GM23338 (cell line): Measurements from ENCODE around the gene SPTBN4.

ENCODE experiments used
- CREB1 ChIP-seq: fragments of 250-450 bp; sonication (Bioruptor Pico); IDR thresholded peaks from 2 replicates; pipeline ENCODE4 v1.5.0; 2020; ENCODE audit warnings: low read depth, mild to moderate bottlenecking, moderate library complexity
- CTCF ChIP-seq, 2 experiments: fragments of 200-600 bp in 1 of 2; sonication (generic) in 1 of 2; conservative IDR thresholded peaks; 2 replicates each; pipeline versions ENCODE4 v1.5.1 to v1.6.1; 2016 to 2017; ENCODE audit warnings: antibody characterized with exemption in 2 of 2, low read depth in 2 of 2, mild to moderate bottlenecking in 2 of 2, moderate library complexity in 1 of 2
- ETS1 ChIP-seq: IDR thresholded peaks from 2 replicates; pipeline ENCODE4 v1.6.1; 2016; ENCODE audit warnings: antibody characterized with exemption
- EZH2 ChIP-seq: fragments of 200-600 bp; sonication (generic); IDR thresholded peaks from one replicate; pipeline ENCODE4 v1.8.0; 2017; ENCODE audit warnings: antibody characterized with exemption, mild to moderate bottlenecking, low read depth; ENCODE audit not compliant: unreplicated experiment
- EZH2phosphoT487 ChIP-seq: fragments of 200-600 bp; sonication (generic); IDR thresholded peaks from one replicate; pipeline ENCODE4 v1.8.1; 2018; ENCODE audit warnings: antibody characterized with exemption; ENCODE audit not compliant: unreplicated experiment
- JUNB ChIP-seq: IDR thresholded peaks from one replicate; pipeline ENCODE4 v1.6.1; 2016; ENCODE audit warnings: antibody characterized with exemption; ENCODE audit not compliant: unreplicated experiment
- NANOG ChIP-seq: IDR thresholded peaks from 2 replicates; pipeline ENCODE4 v1.6.1; 2016; ENCODE audit warnings: antibody characterized with exemption, borderline replicate concordance
- POLR2AphosphoS5 ChIP-seq: IDR thresholded peaks from 2 replicates; pipeline ENCODE4 v1.6.1; 2016; ENCODE audit warnings: antibody characterized with exemption, low read depth
- REST ChIP-seq: IDR thresholded peaks from one replicate; pipeline ENCODE4 v1.6.1; 2018; ENCODE audit warnings: antibody characterized with exemption; ENCODE audit not compliant: unreplicated experiment
- STAT1 ChIP-seq: IDR thresholded peaks from one replicate; pipeline ENCODE4 v1.6.1; 2016; ENCODE audit warnings: antibody characterized with exemption; ENCODE audit not compliant: unreplicated experiment
- ZNF114 ChIP-seq: fragments of 250-450 bp; sonication (Bioruptor Pico); IDR thresholded peaks from 2 replicates; pipeline ENCODE4 v1.5.0; 2020; ENCODE audit warnings: mild to moderate bottlenecking, moderate library complexity
- ZNF331 ChIP-seq: fragments of 250-450 bp; sonication (Bioruptor Pico); IDR thresholded peaks from 2 replicates; pipeline ENCODE4 v1.5.0; 2020; ENCODE audit warnings: low read depth, mild to moderate bottlenecking, moderate library complexity
- ZNF462 ChIP-seq: fragments of 250-450 bp; sonication (Bioruptor Pico); IDR thresholded peaks from 2 replicates; pipeline ENCODE4 v1.5.0; 2020; ENCODE audit warnings: mild to moderate bottlenecking, moderate library complexity

DNA sequence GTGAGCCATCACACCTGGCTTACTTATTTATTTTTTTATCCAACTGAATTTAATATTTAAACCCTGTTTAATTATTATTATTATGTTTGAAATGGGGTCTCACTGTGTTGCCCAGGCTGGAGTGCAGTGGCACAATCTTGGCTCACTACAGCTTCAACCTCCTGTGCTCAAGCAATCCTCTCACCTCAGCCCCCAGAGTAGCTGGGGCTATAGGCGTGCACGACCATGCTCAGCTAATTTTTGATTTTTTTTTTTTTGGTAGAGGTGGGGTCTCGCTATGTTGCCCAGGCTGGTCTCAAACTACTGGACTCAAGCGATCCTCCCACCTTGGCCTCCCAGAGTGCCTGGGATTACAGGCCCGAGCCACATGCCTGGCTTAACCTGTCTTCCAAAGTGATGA is 32.5 kb downstream of the SPTBN4 start:
- TF ChIP-seq CTCF (conservative IDR thresholded peaks at IDR 0.05; ENCODE audit: low read depth in 2 of 2): no peak
- TF ChIP-seq REST: no peak
- TF ChIP-seq POLR2AphosphoS5: no peak
- no peak for TF ChIP-seq JUNB
- no peak for TF ChIP-seq EZH2phosphoT487
- TF ChIP-seq CREB1 (CRISPR knock-in tag): no peak
- no peak for TF ChIP-seq EZH2
- no peak for TF ChIP-seq STAT1
- TF ChIP-seq NANOG: no peak
- no peak for TF ChIP-seq ZNF331 (CRISPR knock-in tag)
- no peak for TF ChIP-seq ETS1
- no peak for TF ChIP-seq ZNF462
- no peak for TF ChIP-seq ZNF114 (CRISPR knock-in tag)
